Gastroesophageal sphincter (tissue), 4 donors: ENCODE measurements around the gene HNRNPA0. TPM values are rescaled to one million over a fixed set of nuclear protein-coding genes. Genes with fewer than 3 reads are reported as not detected.

Experiments
- ATAC-seq: fragments of 150-250 bp; one replicate; pipeline ENCODE4 v1.9.1; 2016; ENCODE audit warnings: mild to moderate bottlenecking, moderate library complexity
- H3K27ac ChIP-seq, 4 donors: fragments of 200-600 bp; sonication (generic) in 3 of 4; 1 replicate in 3 of 4; 2 replicates in 1 of 4; pipeline ENCODE4 v1.5.1; 2016 to 2019
- H3K27me3 ChIP-seq: fragments of 200-600 bp; sonication (generic); one replicate; pipeline ENCODE4 v1.5.1; 2019
- H3K36me3 ChIP-seq, 2 donors: fragments of 200-600 bp; sonication (generic); one replicate each; pipeline ENCODE4 v1.5.1; 2019; ENCODE audit warnings: control low read depth in 1 of 2
- H3K4me1 ChIP-seq, 3 donors: fragments of 200-600 bp; sonication (generic); 1 replicate in 2 of 3; 2 replicates in 1 of 3; pipeline ENCODE4 v1.5.1; 2016 to 2019; ENCODE audit warnings: control low read depth in 2 of 3
- H3K4me3 ChIP-seq, 2 donors: fragments of 200-600 bp; sonication (generic); one replicate each; pipeline ENCODE4 v1.5.1; 2019; ENCODE audit warnings: mild to moderate bottlenecking in 1 of 2, moderate library complexity in 1 of 2
- H3K9me3 ChIP-seq, 3 donors: fragments of 200-600 bp; sonication (generic); one replicate each; pipeline ENCODE4 v1.5.1; 2017 to 2019; ENCODE audit warnings: control low read depth in 2 of 3
- CTCF ChIP-seq, 4 experiments: fragments of 200-600 bp in 2 of 4; fragments of 450-650 bp in 2 of 4; sonication (generic) in 1 of 4; IDR thresholded peaks; one replicate each; pipeline ENCODE4 v1.5.1; 2017 to 2019; ENCODE audit warnings: antibody characterized with exemption in 4 of 4, mild to moderate bottlenecking in 2 of 4, moderate library complexity in 2 of 4
- EP300 ChIP-seq: sonication (generic); formaldehyde crosslinking; IDR thresholded peaks from one replicate; pipeline ENCODE4 v1.6.1; 2017; ENCODE audit warnings: antibody characterized with exemption, mild to moderate bottlenecking
- POLR2A ChIP-seq, 2 donors: fragments of 450-650 bp; IDR thresholded peaks; one replicate each; pipeline ENCODE4 v1.6.1; 2017; ENCODE audit warnings: antibody characterized with exemption in 2 of 2, mild to moderate bottlenecking in 2 of 2, moderate library complexity in 1 of 2
- POLR2AphosphoS5 ChIP-seq: sonication (generic); formaldehyde crosslinking; IDR thresholded peaks from one replicate; pipeline ENCODE4 v1.6.1; 2017; ENCODE audit warnings: antibody characterized with exemption
- WGBS, 2 donors: methylation state at CpG; one replicate each; pipeline ENCODE4 v1.1.5; 2018; ENCODE audit warnings: low coverage in 1 of 2; 5-methylcytosine and 5-hydroxymethylcytosine counted together
- total RNA-seq, 4 donors: library from RNA; depleted of rRNA; stranded (reverse); fragments of >200 nt; gene quantifications; one replicate each; pipeline ENCODE4 v1.1.0, GENCODE V29; 2016

Gene HNRNPA0
- total RNA-seq = 10 to 100 TPM in 3 of 4 donors, 1 to 10 TPM in 1; 9.9 to 17.2 (median 13.8) TPM

DNA sequence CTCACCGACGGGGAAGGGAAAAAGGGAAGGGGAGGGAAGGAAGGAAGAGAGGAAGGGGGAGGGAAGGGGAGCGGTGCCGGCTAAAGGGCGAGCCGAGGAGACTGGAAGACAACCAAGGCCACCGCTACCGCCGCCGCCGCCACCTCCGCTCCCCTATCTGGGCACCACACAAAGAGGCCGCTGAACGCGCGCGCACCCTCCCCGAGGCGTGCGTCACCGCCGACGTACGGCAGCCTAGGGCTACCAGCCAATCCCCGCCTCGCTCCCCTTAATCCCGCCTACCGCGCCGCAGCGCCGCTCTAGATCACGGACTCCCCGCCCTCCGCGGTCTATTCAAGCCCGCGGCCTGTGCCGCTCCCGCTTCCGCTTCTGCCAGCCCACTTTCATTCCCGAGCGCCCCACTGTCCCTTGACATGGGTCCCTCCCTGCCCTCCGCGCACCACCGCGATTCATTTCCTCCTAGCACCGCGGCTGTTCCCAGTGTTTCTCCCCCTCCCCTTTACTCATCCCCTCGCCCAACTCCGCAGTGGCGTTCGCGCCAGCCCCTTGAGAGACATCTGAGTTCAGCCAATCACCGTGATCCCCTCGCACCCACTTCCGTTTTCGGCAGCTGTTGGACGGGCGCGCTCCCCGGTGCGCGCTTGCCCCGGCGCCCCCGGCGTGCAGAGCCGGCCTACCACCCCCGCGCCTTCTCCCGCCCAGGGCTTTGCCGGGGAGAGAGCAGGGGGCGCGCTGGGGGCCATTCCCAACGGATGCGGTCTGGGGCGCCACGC is at the start of gene HNRNPA0:
HNRNPA0 (minus strand) TSS at position 176 of the 773 bp plus-strand sequence. CDS start 297 bp downstream, outside the sequence.
- peaks cover 3 to 38% (median 6%) of the 10 kb centered on the region in 3 donors for H3K4me1 ChIP-seq
- ATAC-seq = peak; percentile 96
- H3K4me3 ChIP-seq = peak within 1 kb of the TSS; percentile 58 to 64
- 1 to 2% methylated on average over 11 to 30 of the region's 79 CpGs for WGBS, 2 donors
- H3K27ac ChIP-seq = peak within 1 kb of the TSS; percentile 83 to 100 (median 96)
- TF ChIP-seq EP300 (no peak), POLR2A (IDR thresholded peaks at IDR 0.05) (peak; percentile 96 to 97), POLR2AphosphoS5 (peak; percentile 99), CTCF (IDR thresholded peaks at IDR 0.05) (peak in 2 of 4 experiments; percentile 7 to 37)
- no peaks in the 10 kb centered on the region for H3K36me3 ChIP-seq
- H3K27me3 ChIP-seq = no peaks in the 10 kb centered on the region
- H3K9me3 ChIP-seq = no peaks in the 10 kb centered on the region

DNA sequence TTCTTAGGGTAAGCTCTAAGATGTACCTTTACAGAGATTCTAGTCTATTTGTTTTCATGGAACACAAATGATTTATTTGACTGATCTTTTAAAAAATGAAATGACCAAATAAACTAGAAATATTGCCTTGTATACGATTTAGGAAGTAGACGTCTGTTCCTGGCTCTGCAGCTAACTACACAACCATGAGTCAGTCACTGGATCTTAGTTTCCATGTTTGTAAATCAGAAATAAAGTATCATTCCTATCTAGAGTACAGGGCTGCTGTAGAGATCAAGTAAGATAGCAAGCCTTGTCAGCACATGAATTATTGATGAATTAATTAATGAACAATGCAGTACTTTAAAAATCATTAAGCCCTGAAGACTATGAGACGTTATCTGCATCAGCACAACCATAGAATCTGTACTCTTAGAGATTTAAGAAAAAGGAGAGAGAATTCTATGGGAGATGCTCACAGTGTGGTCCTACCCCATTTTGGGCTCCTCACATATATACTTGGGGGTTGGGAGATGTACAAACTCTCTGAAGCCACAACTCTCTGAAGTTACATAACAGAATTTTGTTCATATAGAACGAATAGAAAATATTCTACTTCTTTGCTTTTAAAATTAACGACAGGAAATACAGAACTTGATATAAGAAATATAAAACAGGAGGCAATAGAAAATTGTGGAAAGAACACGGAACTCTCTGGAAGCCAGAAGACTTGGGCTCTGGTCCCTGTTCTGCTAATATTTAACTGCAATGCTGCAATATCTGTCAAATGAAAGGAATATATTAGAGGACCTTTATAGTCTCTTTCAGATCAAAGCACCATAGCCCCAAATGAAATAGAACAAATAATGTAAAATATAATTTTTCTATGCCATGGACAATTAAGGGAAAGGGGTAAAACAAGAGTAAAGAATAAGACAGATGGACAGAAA is 48.4 kb upstream of the HNRNPA0 start:
- Histone ChIP-seq H3K36me3 (no peaks in the 10 kb centered on the region), H3K4me1 (peaks cover 0 to 21% (median 6%) of the 10 kb centered on the region in 3 donors), H3K27ac (no peak overlapping the region), H3K4me3 (no peak overlapping the region), H3K27me3 (no peaks in the 10 kb centered on the region), H3K9me3 (no peaks in the 10 kb centered on the region)
- no peak for ATAC-seq
- WGBS, 2 donors = 72 to 74% methylated on average over 5 to 6 of the region's 6 CpGs
- TF ChIP-seq CTCF (IDR thresholded peaks at IDR 0.05) (no peak), EP300 (no peak), POLR2A (IDR thresholded peaks at IDR 0.05) (no peak), POLR2AphosphoS5 (no peak)

DNA sequence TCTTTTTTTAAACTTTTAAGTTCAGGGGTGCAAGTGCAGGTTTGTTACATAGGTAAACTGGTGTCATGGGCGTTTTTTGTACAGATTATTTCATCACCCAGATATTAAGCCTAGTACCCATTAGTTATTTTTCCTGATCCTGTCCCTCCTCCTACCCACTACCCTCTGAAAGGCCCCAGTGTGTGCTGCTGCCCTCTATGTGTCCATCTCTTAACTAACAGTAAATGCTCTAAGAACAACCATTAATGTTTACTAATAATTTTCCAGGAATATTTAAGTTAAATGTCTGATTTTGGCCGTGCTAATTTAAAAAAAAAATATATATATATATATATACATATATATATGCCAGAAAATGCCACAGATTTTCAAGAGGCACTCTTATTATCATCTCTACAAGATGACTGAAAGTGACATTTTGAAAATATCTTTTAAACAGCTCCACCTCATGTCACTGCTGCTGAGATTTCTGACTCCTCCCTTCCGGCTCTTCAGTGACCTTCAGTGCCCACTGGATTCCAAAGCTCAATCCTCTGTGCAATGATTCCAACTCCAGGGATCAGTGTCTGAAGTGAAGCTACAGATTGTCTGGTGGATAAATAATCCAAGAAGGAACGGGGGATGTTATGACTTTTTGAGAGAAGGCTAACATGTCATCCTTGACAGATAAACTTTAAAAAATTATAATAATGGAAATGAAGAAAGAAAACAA is 46.7 kb upstream of the HNRNPA0 start:
- H3K27me3 ChIP-seq = no peaks in the 10 kb centered on the region
- 53 to 66% methylated on average over 3 to 4 of the region's 4 CpGs for WGBS, 2 donors
- ATAC-seq = no peak
- no peak overlapping the region for H3K27ac ChIP-seq
- H3K9me3 ChIP-seq = no peaks in the 10 kb centered on the region
- no peaks in the 10 kb centered on the region for H3K36me3 ChIP-seq
- TF ChIP-seq POLR2AphosphoS5 = no peak
- no peak for TF ChIP-seq CTCF (IDR thresholded peaks at IDR 0.05)
- TF ChIP-seq EP300 = no peak
- TF ChIP-seq POLR2A (IDR thresholded peaks at IDR 0.05) = no peak
- peaks cover 0 to 21% (median 6%) of the 10 kb centered on the region in 3 donors for H3K4me1 ChIP-seq
- H3K4me3 ChIP-seq = no peak overlapping the region

DNA sequence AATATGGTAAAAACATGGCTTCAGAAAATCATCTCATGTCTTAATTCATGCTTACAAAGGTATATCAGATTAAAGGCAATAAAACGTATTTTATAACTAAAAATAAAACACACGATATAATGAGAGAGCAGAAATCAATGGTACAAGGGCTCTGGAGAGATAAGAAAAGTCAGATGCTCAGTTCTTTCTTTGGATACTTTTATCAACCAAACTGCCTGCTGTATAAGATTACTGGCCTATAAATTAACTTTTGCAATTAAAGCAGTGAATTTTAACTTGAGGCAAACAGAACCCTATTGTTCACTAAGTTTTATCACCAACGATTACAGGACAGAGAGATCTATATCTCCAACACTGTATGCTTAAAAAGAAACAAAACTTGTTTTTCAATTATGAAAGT is 42.1 kb upstream of the HNRNPA0 start:
- 69 to 81% methylated on average over 3 of the region's 3 CpGs for WGBS, 2 donors
- Histone ChIP-seq H3K27ac (no peak overlapping the region), H3K4me1 (no peaks in the 10 kb centered on the region), H3K4me3 (no peak overlapping the region), H3K9me3 (no peaks in the 10 kb centered on the region), H3K27me3 (no peaks in the 10 kb centered on the region), H3K36me3 (no peaks in the 10 kb centered on the region)
- ATAC-seq = no peak
- no peak for TF ChIP-seq CTCF (IDR thresholded peaks at IDR 0.05)
- TF ChIP-seq POLR2AphosphoS5 = no peak
- TF ChIP-seq POLR2A (IDR thresholded peaks at IDR 0.05) = no peak
- no peak for TF ChIP-seq EP300
